SU-DHL-6 (cell line): ENCODE data around the gene TAF5.

Experiments used
- CTCF ChIP-seq: fragments of 200-600 bp; sonication (generic); IDR thresholded peaks from one replicate; pipeline ENCODE4 v1.5.1; 2017; ENCODE audit warnings: antibody characterized with exemption, mild to moderate bottlenecking, low read length, moderate library complexity; ENCODE audit not compliant: insufficient read depth, poor library complexity, severe bottlenecking
- EZH2phosphoT487 ChIP-seq: fragments of 200-600 bp; sonication (generic), shearing (Covaris generic); conservative IDR thresholded peaks from 2 replicates; pipeline ENCODE4 v1.6.1; 2018; ENCODE audit warnings: mild to moderate bottlenecking, antibody characterized with exemption, low read length, moderate library complexity, mixed read lengths

GRCh38 chr10:103433858-103434257, 66.1 kb downstream of the TAF5 start:
- TF ChIP-seq CTCF (no peak), EZH2phosphoT487 (no peak)
